HG03571 (cell line): ENCODE measurements around the gene DERA.
A peak's percentile ranks its signal among the peaks of the same experiment; 100 is the strongest.
"Not testable (repeated sequence)": the region's sequence is repeated elsewhere in the genome, so short reads cannot be mapped to it uniquely, and the experiment has no call there.

Source experiments
- ATAC-seq: cut with Tn5 transposase; IDR thresholded peaks from one replicate; pipeline ENCODE4 v1.9.1; 2021; ENCODE audit not compliant: unreplicated experiment

The DERA gene

DNA sequence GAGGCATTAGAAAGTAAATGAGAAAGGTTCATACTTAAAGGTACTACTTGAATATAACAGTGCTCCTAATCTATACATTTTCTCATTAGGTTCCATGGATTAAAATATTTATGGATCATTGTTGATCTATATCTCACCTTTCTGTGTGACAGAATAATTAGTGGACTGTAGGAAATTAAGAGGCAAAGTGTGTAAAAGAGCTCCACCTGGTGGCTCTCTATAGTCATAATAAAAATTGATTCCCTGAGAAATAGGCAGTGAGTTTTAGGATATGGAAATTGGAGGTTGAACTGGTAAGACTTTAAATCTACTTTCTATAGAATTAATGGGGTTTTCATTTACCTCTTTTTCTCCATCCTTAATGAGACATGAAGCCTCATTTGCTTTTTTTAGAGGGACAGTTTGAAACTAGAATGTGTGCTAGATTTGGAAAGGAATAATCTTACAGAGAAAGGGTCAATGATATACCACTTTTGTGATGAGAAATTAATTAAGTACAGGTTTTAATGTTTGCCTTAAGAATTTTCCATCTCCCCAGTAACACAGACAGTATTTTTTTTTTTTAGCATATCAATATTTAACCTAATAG is 11.8 kb upstream of the DERA start:
- no peak for ATAC-seq

DNA sequence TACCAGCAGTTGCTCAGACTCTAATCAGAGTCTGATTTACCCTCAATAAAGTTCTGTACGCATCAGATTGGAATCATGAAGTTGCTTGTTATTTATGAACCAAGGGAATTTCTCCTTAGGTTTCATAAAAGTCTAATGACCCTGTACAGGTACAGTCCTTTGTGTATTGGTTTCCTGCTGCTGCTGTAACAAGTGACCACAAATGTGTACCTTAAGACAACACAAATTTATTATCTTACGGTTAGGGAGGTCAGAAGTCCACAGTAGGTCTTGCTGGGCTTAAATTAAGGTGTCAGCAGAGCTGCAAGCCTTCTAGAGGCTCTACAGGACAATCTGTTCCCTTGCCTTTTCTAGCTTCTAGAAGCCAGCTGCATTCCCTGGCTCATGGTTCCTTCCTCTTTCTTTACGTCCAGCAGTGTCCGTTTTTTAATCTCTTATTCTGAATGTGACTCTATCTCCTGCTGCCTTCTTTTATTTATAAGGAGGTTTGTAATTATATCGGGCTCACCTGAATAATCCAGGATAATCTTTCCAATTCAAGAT is 6.7 kb upstream of the DERA start:
- no peak for ATAC-seq

DNA sequence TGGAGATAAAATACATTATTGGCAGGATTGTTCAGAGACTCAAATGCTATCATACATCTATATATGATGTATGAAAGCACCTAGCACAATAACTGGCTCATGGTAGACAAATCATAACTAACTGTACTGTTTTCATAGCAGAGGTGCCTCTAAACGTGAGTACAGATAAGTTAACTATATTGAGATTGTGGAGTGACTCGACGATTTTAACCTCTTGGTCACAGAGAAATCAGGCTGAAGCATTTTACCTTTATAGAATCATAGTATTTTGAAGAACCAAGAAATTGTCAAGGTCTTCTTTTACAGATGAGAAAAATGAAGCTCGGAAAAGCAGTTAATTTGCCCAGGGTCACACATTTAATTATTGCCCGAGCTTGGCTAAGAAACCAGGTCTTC is 666 bp upstream of the DERA start:
- ATAC-seq: no peak

DNA sequence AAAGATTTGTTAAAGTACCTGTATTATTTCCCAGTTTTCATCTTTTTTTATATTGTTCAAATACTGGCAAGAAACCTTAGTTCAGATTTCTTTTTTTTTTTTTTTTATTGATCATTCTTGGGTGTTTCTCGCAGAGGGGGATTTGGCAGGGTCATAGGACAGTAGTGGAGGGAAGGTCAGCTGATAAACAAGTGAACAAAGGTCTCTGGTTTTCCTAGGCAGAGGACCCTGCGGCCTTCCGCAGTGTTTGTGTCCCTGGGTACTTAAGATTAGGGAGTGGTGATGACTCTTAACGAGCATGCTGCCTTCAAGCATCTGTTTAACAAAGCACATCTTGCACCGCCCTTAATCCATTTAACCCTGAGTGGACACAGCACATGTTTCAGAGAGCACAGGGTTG is 799 bp downstream of the DERA start:
- ATAC-seq: not testable (repeated sequence)

DNA sequence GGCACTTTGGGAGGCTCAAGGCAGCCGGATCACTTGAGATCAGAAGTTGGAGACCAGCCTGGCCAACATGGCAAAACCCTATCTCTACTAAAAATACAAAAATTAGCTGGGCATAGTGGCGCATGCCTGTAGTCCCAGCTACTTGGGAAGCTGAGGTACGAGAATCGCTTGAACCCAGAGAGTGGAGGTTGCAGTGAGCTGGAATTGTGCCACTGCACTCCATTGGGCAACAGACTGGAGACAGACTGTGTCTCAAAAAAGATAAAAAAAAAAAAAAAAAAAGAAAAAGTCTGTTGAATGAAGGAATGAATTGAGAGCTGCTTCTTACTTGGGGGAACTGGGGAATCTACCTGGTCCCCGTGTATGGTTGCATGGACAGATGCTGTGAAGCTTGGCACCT is 3.0 kb downstream of the DERA start:
- not testable (repeated sequence) for ATAC-seq

DNA sequence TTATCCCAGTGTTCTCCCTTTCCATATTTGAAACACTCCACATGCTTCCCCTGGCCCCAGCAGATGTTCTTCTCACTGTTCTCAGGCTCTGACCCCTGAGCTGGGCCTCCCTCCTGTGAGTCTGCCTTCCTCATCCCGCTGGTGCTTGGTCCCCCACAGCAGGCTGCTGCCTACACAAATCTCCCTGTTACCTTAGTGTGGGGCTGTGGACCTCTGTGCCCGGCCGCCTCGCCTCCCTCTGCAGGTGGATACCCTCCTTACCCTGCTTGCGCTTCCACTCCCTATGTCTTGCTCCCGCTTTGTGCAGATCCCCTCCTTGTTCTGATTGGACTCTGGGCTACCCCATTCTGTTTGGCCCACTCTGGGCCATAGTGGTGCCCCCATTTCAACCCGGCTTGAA is 6.9 kb downstream of the DERA start:
- ATAC-seq: no peak

DNA sequence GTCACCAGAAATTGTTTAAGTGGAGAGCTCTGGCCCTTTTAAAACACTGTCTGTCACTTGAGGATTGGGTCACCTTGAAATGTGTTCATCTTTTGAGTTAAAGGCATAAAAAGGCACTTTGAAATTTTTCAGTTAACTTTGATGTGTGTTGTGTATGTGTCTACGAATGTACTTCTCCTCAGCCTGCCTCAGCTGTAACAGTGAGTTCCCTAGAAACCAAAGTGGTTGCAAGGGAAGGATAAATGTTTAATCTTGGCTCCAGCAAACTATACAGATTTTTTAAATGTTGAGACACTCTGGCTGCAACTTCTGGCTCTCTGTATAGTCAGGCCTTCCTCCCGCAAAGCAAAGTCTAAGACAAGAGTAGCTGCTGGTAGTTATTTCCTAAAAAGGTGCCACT is 8.3 kb downstream of the DERA start:
- ATAC-seq: no peak

DNA sequence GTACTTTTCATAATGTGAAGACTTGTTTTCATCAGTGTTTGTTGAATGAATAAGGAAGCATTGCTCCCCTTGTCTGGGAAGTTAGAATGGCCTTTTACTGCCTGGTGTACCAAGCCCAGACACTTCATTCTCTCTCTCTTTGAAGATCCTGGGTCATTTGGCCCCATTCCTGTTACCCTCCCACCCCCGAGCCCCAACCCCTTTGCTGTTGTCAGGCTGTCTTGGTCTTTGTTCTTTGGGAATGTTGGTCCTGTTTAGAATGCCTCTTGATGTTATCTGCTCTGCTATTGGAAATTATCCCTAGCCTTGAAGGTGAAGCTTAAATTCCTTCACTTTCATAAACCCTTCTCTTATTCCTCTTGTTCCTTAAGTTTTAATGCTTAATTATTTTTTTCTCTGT is 13.8 kb downstream of the DERA start:
- no peak for ATAC-seq

DNA sequence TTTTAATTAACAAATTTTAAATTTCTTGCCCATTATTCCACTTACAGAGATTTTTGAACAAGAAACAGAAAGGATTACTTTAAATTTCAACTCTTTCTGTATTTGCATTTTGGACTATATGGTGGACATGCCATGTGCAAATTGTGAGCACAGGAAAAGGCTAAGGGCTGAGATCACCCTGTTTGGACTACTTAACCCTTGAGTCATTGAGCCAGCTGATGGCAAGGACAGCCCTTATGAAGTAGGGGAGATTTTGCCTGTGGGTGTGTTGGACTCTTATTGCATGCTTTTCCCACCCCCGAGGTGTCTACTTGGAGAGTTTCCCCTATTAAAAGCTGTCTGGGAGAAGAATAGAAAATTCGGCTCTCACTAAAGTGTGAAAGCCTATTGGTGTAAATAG is 17.2 kb downstream of the DERA start:
- no peak for ATAC-seq

DNA sequence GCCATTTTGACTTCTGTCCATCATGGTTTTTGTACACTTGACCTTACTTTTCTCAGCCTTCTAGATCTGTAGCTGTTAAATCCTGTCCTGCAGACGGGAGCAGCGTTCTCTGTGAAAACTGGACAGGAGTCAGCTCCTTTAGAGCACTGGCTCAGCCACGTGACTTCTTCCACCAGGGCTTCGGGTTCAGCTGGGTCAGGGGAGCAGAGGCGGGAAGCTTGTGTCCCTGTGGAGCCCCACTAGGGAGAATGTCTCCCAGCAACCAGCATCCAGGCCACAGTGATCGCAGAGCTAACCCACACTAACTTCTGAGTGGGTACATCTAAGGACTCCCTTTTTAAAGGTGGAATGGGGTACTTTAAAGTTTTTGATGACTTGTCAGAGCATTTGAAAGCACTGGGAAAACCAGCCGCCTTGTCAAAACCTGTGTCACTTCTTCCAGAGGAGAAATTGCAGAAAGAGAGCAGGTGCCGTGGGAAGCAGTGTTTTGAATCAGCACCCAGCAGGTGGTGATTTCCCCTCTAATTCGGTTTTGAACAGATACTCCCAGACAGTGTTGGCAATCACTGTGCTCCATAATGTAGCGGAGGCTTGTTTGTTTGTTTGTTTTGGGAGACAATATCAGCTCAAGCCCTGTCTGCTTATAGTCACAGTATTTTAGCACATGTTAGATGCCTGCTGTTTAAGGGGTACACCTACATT is 17.9 kb downstream of the DERA start:
- no peak for ATAC-seq

DNA sequence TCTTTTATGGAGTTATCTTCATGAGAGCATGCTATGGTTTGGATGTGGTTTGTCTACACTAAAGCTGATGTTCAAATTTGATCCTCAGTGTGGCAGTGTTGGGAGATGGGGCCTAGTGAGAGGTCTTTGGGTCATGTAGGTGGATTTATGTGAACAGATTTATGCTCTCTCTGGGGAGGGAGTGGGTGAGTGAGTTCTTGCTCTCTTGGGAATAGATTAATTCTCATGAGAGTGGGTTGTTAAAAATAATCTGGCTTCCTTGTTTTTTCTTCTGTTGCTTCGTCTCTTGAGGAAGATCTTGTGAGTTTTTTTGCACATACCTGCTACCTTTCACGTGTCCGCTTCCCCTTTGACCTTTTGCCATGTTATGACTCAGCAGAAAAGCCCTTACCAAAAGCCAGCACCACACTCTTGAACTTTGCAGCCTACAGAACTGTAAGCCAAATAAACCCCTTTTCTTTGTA is 20.5 kb downstream of the DERA start:
- ATAC-seq: peak; percentile 57

DNA sequence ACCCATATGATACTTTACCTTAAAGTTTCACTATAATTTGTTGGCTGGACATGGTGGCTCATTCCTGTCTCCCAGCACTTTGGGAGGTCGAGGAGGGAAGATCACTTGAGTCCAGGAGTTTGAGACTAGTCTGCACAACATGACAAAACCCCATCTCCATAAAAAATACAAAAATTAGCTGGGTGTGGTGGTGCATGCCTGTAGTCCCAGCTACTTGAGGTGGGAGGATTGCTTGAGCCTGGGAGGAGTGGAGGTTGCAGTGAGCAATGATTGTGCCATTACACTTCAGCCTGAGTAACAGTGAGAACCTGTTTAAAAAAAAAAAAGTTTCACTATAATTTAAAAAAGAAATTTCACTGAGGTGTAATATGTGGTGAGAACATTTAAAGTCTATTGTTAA is 21.2 kb downstream of the DERA start:
- no peak for ATAC-seq

DNA sequence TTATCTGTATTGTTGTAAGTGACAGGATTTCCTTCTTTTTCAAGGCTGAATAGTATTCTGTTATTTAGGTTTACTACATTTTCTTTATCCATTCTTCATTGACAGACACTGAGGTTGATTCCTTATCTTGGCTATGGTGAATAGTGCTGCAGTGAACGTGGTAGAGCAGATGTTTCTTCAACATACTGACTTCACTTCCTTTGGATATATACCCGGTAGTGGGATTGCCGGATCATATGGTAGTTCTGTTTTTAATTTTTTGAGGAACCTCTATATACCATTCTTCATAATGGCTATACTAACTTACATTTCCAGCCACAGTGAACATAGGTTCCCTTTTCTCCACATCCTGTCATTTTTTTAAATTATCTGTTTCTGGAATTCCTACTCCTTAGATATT is 21.8 kb downstream of the DERA start:
- no peak for ATAC-seq

DNA sequence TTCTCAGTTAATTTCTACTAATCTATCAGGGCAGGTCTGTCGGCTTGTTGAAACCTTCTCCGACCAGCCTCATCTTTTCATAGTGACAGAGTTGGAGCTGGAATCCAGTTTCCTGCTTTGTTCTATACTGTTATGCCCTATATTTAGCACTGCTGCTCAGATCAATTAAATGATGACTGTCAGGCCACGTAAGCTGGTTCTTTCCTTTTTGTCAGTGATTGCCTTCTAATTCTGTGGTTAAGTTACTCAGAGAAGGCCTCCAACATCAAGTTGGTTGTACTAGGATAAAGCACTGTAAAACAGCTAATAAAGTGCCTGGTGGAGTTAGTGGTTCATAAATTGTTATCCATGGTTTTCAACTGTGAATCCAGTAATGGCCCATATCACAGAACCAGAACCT is 22.6 kb downstream of the DERA start:
- no peak for ATAC-seq

DNA sequence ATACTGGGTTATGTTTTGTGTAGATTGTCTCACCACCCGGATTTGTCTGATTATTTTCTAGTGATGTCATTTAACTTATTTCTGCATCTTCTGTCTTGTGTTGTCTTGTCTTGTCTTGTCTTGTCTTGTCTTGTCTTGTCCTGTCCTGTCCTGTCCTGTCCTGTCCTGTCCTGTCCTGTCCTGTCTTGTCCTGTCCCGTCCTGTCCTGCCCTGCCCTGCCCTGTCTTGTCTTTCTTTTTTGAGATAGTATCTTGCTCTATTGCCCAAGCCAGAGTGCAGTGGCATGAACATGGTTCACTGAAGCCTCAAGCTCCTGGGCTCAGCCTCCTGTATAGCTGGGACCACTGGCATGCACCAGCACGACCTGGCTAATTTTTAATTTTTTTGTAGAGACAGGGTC is 25.6 kb downstream of the DERA start:
- ATAC-seq: no peak

DNA sequence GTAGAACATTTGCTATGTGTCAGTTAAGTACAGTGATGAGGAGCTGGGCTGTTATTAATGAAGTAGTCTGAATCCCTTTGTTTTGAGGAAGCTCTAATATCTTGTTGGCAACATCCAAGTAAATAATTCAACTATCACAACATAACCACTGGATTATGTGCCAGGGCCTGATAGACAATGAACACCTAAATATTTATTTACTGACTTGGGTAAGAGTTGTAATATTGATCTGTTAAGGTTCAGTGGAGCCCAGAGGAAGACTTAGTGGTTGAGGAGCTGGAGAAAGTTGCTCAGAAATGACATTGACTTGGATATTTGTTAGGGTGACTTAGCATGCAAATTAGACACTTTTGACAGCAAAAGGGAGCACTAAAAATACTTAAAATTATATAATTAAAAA is 26.8 kb downstream of the DERA start:
- ATAC-seq: no peak

DNA sequence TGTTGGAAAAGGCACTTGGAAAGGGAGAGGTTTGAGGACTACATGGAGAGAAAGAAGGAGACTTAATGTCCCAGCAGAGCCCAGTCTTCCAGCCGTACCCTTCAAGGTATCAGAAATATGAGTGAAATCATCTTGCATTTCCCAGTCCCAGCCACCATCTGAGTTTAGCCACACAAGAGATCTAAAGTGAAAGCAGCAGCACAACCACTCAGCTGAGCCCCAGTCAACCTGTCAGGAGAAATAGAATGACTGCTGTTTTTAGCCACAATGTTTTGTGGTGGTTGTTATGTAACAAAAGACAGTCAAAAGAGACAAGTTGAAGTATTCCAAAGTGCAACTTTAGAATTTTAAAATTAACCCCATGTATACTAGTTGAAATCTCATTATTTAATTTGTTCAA is 28.0 kb downstream of the DERA start:
- ATAC-seq: no peak

DNA sequence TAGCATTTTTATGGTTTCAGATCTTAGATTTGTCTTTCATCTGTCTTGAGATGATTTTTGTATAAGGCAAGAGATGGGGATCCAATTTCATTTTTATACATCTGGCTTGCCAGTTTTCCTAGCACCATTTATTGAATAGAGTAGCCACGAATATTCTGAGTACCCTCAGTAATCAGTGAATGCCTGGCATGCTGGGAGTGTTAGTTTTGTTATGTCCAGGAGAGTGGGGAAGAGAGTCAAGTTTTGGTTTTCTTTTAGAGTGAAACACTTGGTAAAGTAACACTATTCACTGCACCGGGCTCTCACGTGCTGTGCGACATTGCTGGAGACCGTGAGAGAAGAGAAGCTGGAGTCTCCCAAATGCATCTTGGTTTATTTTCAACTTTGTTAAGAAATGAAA is 31.3 kb downstream of the DERA start:
- no peak for ATAC-seq

DNA sequence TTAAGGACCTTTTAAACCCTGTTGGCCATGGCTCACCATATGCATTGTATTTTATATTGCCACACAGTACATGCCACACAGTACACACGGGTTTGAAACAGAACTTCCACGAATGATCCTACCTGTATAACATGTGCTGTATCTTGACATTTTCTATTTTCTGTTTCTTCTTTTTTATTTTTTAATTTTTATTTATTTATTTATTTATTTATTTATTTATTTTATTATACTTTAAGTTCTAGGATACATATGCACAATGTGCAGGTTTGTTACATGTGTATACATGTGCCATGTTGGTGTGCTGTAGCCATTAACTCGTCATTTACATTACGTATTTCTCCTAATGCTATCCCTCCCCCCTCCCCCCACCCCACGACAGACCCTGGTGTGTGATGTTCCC is 32.4 kb downstream of the DERA start:
- not testable (repeated sequence) for ATAC-seq

DNA sequence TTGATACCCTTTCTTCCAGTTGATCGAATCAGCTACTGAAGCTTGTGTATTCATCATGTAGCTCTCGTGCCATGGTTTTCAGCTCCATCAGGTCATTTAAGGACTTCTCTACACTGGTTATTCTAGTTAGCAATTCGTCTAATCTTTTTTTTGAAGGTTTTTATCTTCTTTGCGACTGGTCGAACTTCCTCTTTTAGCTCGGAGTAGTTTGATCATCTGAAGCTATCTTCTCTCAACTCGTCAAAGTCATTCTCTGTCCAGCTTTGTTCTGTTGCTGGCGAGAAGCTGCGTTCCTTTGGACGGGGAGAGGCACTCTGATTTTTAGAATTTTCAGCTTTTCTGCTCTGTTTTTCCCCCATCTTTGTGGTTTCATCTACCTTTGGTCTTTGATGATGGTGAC is 37.3 kb downstream of the DERA start:
- not testable (repeated sequence) for ATAC-seq

DNA sequence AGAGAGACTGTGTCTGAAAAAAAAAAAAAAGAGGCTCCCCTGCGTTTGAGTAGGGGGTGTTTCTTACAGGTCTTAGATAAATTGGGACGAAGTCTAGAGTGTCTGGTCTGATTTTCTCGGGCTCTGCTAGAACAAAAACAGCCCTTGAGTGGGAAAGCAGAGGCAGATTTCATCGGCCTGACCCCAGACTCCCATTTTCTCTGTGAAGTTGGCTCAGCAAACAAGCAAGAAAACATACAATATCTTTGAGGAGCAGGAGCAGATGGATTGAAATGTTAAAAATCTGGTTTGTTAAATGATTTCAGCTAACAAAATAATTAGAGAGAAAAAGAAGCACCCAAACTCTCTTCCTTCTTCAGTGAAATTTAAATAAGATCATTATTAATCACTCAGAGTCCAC is 44.1 kb downstream of the DERA start:
- ATAC-seq: no peak

DNA sequence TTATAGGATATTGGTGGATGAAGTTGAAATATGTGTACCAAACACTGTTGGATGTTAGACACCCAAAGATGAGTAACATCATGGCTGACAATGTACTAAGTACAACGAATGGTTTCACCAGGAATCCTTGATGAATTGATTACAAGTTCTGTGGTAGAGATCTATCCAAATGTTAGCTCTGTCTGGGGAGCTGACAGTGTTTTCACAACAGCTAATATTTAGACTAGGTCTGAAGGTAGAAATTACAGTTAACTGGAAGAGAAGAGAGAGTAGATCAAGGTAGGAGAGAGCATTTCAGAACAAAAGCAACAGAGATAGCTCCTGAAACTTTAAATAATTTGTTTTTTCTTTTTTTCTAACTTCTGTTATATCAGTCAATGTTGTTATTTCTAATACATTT is 44.9 kb downstream of the DERA start:
- ATAC-seq: no peak
